Measurements from ENCODE around the gene MMP23B. TPM values are rescaled to one million over a fixed set of nuclear protein-coding genes. Genes with fewer than 3 reads are reported as not detected.
A peak's percentile ranks its signal among the peaks of the same experiment; 100 is the strongest.

MMP23B gene
- polyA plus RNA-seq, 3 donors: 0.21 to 1.5 (median 0.24) TPM

GRCh38 chr1:1669468-1670440 lies 37.8 kb downstream of the MMP23B start:
- H3K79me2 ChIP-seq (ENCODE audit: insufficient read depth, low read length): no peaks in the 10 kb centered on the region
- no peaks in the 10 kb centered on the region for H3K9me3 ChIP-seq (replicated peaks in 1 of 2; ENCODE audit: control insufficient read depth in 1 of 2, insufficient read depth in 1 of 2, low read length in 2 of 2)
- no peak overlapping the region for H3K9ac ChIP-seq (ENCODE audit: insufficient read depth, low read length, poor library complexity, severe bottlenecking)
- WGBS (ENCODE audit: insufficient coverage): 96% methylated on average over 37 of the region's 43 CpGs
- H3K4me3 ChIP-seq (replicated peaks in 1 of 3; ENCODE audit: low read depth in 2 of 3, low read length in 3 of 3): no peak overlapping the region
- no peak overlapping the region for H3K27ac ChIP-seq (ENCODE audit: low read depth in 1 of 2, low read length in 2 of 2)
- DNase-seq: no peak
- Mint-ChIP-seq H3K4me1 (peaks cover 4% of the 10 kb centered on the region), H3K9me3 (no peaks in the 10 kb centered on the region), H3K27ac (peak overlapping the region in 5 of 7 donors; percentile 41 to 68 (median 48)), H3K36me3 (peaks cover 45 to 79% of the 10 kb centered on the region in 2 donors), H3K4me3 (no peak overlapping the region), H3K27me3 (ENCODE audit: low read depth in 3 of 3) (peaks cover 0 to 2% (median 1%) of the 10 kb centered on the region in 3 donors)
- H3K4me1 ChIP-seq (ENCODE audit: control insufficient read depth in 1 of 2, insufficient read depth in 2 of 2, low read length in 2 of 2): no peaks in the 10 kb centered on the region
- intact Hi-C loops (cut with micrococcal nuclease): no loop called here
- no peak overlapping the region for H2AFZ ChIP-seq (ENCODE audit: insufficient read depth, low read depth, low read length, poor library complexity, severe bottlenecking)
- H3K36me3 ChIP-seq (replicated peaks in 1 of 2; ENCODE audit: control insufficient read depth in 1 of 2, insufficient read depth in 2 of 2, low read length in 2 of 2): peaks cover 61 to 73% of the 10 kb centered on the region in 2 donors
- peaks cover 5% of the 10 kb centered on the region for H4K20me1 ChIP-seq (ENCODE audit: insufficient read depth, low read length)
- no peak for TF ChIP-seq CTCF (IDR thresholded peaks at IDR 0.05)
- H3K4me2 ChIP-seq (replicated peaks; ENCODE audit: extremely low read depth, low read length, poor library complexity, severe bottlenecking): no peak overlapping the region
- H3K27me3 ChIP-seq (ENCODE audit: control insufficient read depth in 2 of 2, insufficient read depth in 2 of 2, low read length in 2 of 2): no peaks in the 10 kb centered on the region

GRCh38 chr1:1670866-1671265 lies 38.9 kb downstream of the MMP23B start:
- Histone ChIP-seq H2AFZ (ENCODE audit: insufficient read depth, low read depth, low read length, poor library complexity, severe bottlenecking) (no peak overlapping the region), H3K36me3 (replicated peaks in 1 of 2; ENCODE audit: control insufficient read depth in 1 of 2, insufficient read depth in 2 of 2, low read length in 2 of 2) (peaks cover 53 to 62% of the 10 kb centered on the region in 2 donors), H3K4me1 (ENCODE audit: control insufficient read depth in 1 of 2, insufficient read depth in 2 of 2, low read length in 2 of 2) (no peaks in the 10 kb centered on the region), H3K79me2 (ENCODE audit: insufficient read depth, low read length) (no peaks in the 10 kb centered on the region), H3K4me2 (replicated peaks; ENCODE audit: extremely low read depth, low read length, poor library complexity, severe bottlenecking) (no peak overlapping the region), H3K4me3 (replicated peaks in 1 of 3; ENCODE audit: low read depth in 2 of 3, low read length in 3 of 3) (no peak overlapping the region), H3K9ac (ENCODE audit: insufficient read depth, low read length, poor library complexity, severe bottlenecking) (no peak overlapping the region), H3K27ac (ENCODE audit: low read depth in 1 of 2, low read length in 2 of 2) (no peak overlapping the region), H4K20me1 (ENCODE audit: insufficient read depth, low read length) (peaks cover 2% of the 10 kb centered on the region), H3K27me3 (ENCODE audit: control insufficient read depth in 2 of 2, insufficient read depth in 2 of 2, low read length in 2 of 2) (no peaks in the 10 kb centered on the region), H3K9me3 (replicated peaks in 1 of 2; ENCODE audit: control insufficient read depth in 1 of 2, insufficient read depth in 1 of 2, low read length in 2 of 2) (no peaks in the 10 kb centered on the region)
- peaks cover 4% of the 10 kb centered on the region for H3K4me1 Mint-ChIP-seq
- no peak overlapping the region for H3K27ac Mint-ChIP-seq
- intact Hi-C loops (cut with micrococcal nuclease): no loop called here
- H3K27me3 Mint-ChIP-seq (ENCODE audit: low read depth in 3 of 3): peaks cover 0 to 2% (median 1%) of the 10 kb centered on the region in 3 donors
- WGBS (ENCODE audit: insufficient coverage): 98% methylated on average over 24 of the region's 24 CpGs
- TF ChIP-seq CTCF (IDR thresholded peaks at IDR 0.05): no peak
- peaks cover 42 to 69% of the 10 kb centered on the region in 2 donors for H3K36me3 Mint-ChIP-seq
- DNase-seq: no peak
- H3K4me3 Mint-ChIP-seq: no peak overlapping the region
- H3K9me3 Mint-ChIP-seq: no peaks in the 10 kb centered on the region

Measured in CD14-positive monocyte (primary cell).